A172 (cell line): ENCODE measurements around the gene CCDC190. TPM values are rescaled to one million over a fixed set of nuclear protein-coding genes. Genes with fewer than 3 reads are reported as not detected.
"Not testable (repeated sequence)": the region's sequence is repeated elsewhere in the genome, so short reads cannot be mapped to it uniquely, and the experiment has no call there.

Source experiments
- DNase-seq: peaks from one replicate; pipeline ENCODE4 v3.0.0-alpha.2; 2015; ENCODE audit warnings: low spot score
- total RNA-seq: library from RNA; depleted of rRNA; stranded (reverse); fragments of >200 nt; shearing (Covaris generic); gene quantifications from 2 replicates; pipeline ENCODE4 v1.2.3, GENCODE V29; 2014; rRNA removed

Gene CCDC190
- total RNA-seq, 1 experiment from 2014 or later = not detected

- DNase-seq = no peak
Measured at GRCh38 chr1:162835157-162835899, 25.6 kb downstream of the CCDC190 start.

GRCh38 chr1:162832470-162832869, 28.5 kb downstream of the CCDC190 start:
- no peak for DNase-seq

GRCh38 chr1:162829268-162829667, 31.7 kb downstream of the CCDC190 start:
- no peak for DNase-seq

- DNase-seq = peak; percentile 27
Measured at GRCh38 chr1:162823771-162824525, 37.0 kb downstream of the CCDC190 start.

GRCh38 chr1:162823231-162823630, 37.7 kb downstream of the CCDC190 start:
- DNase-seq = peak; percentile 25

GRCh38 chr1:162822391-162823200, 38.4 kb downstream of the CCDC190 start:
- DNase-seq = peak; percentile 46

- not testable (repeated sequence) for DNase-seq
Measured at GRCh38 chr1:162818666-162819065, 42.3 kb downstream of the CCDC190 start.

- DNase-seq = not testable (repeated sequence)
Measured at GRCh38 chr1:162818136-162818535, 42.8 kb downstream of the CCDC190 start.

- DNase-seq = not testable (repeated sequence)
Measured at GRCh38 chr1:162812357-162812756, 48.6 kb downstream of the CCDC190 start.

GRCh38 chr1:162807503-162807902, 53.5 kb downstream of the CCDC190 start:
- DNase-seq = not testable (repeated sequence)

Other genes starting within 250 kb of the CCDC190 start
- gene DDR2, start 228.7 kb downstream of the CCDC190 start, total RNA-seq = 73.0 and 84.2 TPM in 2 replicates
- 23.0 and 29.7 TPM in 2 replicates for gene HSD17B7, start 70.5 kb downstream of the CCDC190 start, total RNA-seq
- 31.3 and 49.7 TPM in 2 replicates for gene RGS4, start 208.2 kb upstream of the CCDC190 start, total RNA-seq